GM23338 (cell line): ENCODE measurements around the gene NTN4. TPM values are rescaled to one million over a fixed set of nuclear protein-coding genes. Genes with fewer than 3 reads are reported as not detected.

ENCODE experiments used
- ATAC-seq: fragments of 200-7000 bp; cut with Tn5 transposase; 3 replicates; pipeline ENCODE4 v1.9.1; 2020
- DNase-seq: peaks from one replicate; pipeline ENCODE4 v3.0.0-alpha.2; 2015; ENCODE audit warnings: low spot score
- H2AFZ ChIP-seq: fragments of 200-600 bp; sonication (generic); 2 replicates; pipeline ENCODE4 v1.8.0; 2016; ENCODE audit warnings: antibody characterized with exemption, mild to moderate bottlenecking, moderate library complexity
- H3F3A ChIP-seq: fragments of 200-600 bp; sonication (generic); replicated peaks from 2 replicates; pipeline ENCODE4 v1.8.0; 2017; ENCODE audit warnings: antibody characterized with exemption, mixed run types, low read depth
- H3K27ac ChIP-seq: fragments of 200-600 bp; sonication (generic); 2 replicates; pipeline ENCODE4 v1.6.1; 2016; ENCODE audit warnings: low read depth
- H3K27me3 ChIP-seq: fragments of 200-600 bp; sonication (generic); 2 replicates; pipeline ENCODE4 v1.8.0; 2016; ENCODE audit warnings: mild to moderate bottlenecking, mixed run types, moderate library complexity; ENCODE audit not compliant: insufficient read depth
- H3K36me3 ChIP-seq: fragments of 200-600 bp; sonication (generic); 2 replicates; pipeline ENCODE4 v1.8.0; 2016; ENCODE audit warnings: mild to moderate bottlenecking; ENCODE audit not compliant: insufficient read depth
- H3K4me1 ChIP-seq: fragments of 200-600 bp; sonication (generic); 2 replicates; pipeline ENCODE4 v1.8.0; 2016; ENCODE audit warnings: mild to moderate bottlenecking, moderate library complexity; ENCODE audit not compliant: insufficient read depth
- H3K4me2 ChIP-seq: fragments of 200-600 bp; sonication (generic); 2 replicates; pipeline ENCODE4 v1.7.1; 2017; ENCODE audit warnings: mixed run types
- H3K4me3 ChIP-seq: fragments of 200-600 bp; sonication (generic); 2 replicates; pipeline ENCODE4 v1.6.1; 2016; ENCODE audit warnings: mixed run types
- H3K79me2 ChIP-seq: fragments of 200-600 bp; sonication (generic); replicated peaks from 2 replicates; pipeline ENCODE4 v1.8.0; 2017; ENCODE audit warnings: mild to moderate bottlenecking; ENCODE audit not compliant: insufficient read depth
- H3K9me2 ChIP-seq: fragments of 200-600 bp; sonication (generic); 2 replicates; pipeline ENCODE4 v1.8.0; 2017; ENCODE audit not compliant: insufficient read depth
- H4K20me1 ChIP-seq: fragments of 200-600 bp; sonication (generic); replicated peaks from 2 replicates; pipeline ENCODE4 v1.8.0; 2017; ENCODE audit warnings: mild to moderate bottlenecking; ENCODE audit not compliant: insufficient read depth
- H3K27ac Mint-ChIP-seq: 2 replicates; pipeline ENCODE4 v1.8.0; 2020; ENCODE audit warnings: inconsistent platforms, mild to moderate bottlenecking, moderate library complexity, mixed read lengths
- H3K27me3 Mint-ChIP-seq: 3 replicates; pipeline ENCODE4 v1.8.0; 2022; ENCODE audit warnings: low read depth, mild to moderate bottlenecking, moderate library complexity, mixed read lengths, inconsistent platforms; ENCODE audit not compliant: insufficient read depth, poor library complexity
- H3K36me3 Mint-ChIP-seq: 3 replicates; pipeline ENCODE4 v1.8.0; 2021; ENCODE audit warnings: low read depth, mild to moderate bottlenecking, inconsistent platforms, moderate library complexity, mixed read lengths
- H3K4me1 Mint-ChIP-seq: 3 replicates; pipeline ENCODE4 v1.8.0; 2020; ENCODE audit warnings: mild to moderate bottlenecking, inconsistent platforms, mixed read lengths
- H3K4me3 Mint-ChIP-seq: 3 replicates; pipeline ENCODE4 v1.8.0; 2021; ENCODE audit warnings: moderate library complexity, mild to moderate bottlenecking, inconsistent platforms, mixed read lengths
- H3K9me3 Mint-ChIP-seq: 3 replicates; pipeline ENCODE4 v1.8.0; 2020; ENCODE audit warnings: moderate library complexity, mild to moderate bottlenecking, inconsistent platforms, mixed read lengths
- CREB1 ChIP-seq: fragments of 250-450 bp; sonication (Bioruptor Pico); IDR thresholded peaks from 2 replicates; pipeline ENCODE4 v1.5.0; 2020; ENCODE audit warnings: low read depth, mild to moderate bottlenecking, moderate library complexity
- CTCF ChIP-seq, 2 experiments: fragments of 200-600 bp in 1 of 2; sonication (generic) in 1 of 2; conservative IDR thresholded peaks; 2 replicates each; pipeline versions ENCODE4 v1.5.1 to v1.6.1; 2016 to 2017; ENCODE audit warnings: antibody characterized with exemption in 2 of 2, low read depth in 2 of 2, mild to moderate bottlenecking in 2 of 2, moderate library complexity in 1 of 2
- ETS1 ChIP-seq: IDR thresholded peaks from 2 replicates; pipeline ENCODE4 v1.6.1; 2016; ENCODE audit warnings: antibody characterized with exemption
- EZH2phosphoT487 ChIP-seq: fragments of 200-600 bp; sonication (generic); IDR thresholded peaks from one replicate; pipeline ENCODE4 v1.8.1; 2018; ENCODE audit warnings: antibody characterized with exemption; ENCODE audit not compliant: unreplicated experiment
- JUNB ChIP-seq: IDR thresholded peaks from one replicate; pipeline ENCODE4 v1.6.1; 2016; ENCODE audit warnings: antibody characterized with exemption; ENCODE audit not compliant: unreplicated experiment
- NANOG ChIP-seq: IDR thresholded peaks from 2 replicates; pipeline ENCODE4 v1.6.1; 2016; ENCODE audit warnings: antibody characterized with exemption, borderline replicate concordance
- REST ChIP-seq: IDR thresholded peaks from one replicate; pipeline ENCODE4 v1.6.1; 2018; ENCODE audit warnings: antibody characterized with exemption; ENCODE audit not compliant: unreplicated experiment
- STAT1 ChIP-seq: IDR thresholded peaks from one replicate; pipeline ENCODE4 v1.6.1; 2016; ENCODE audit warnings: antibody characterized with exemption; ENCODE audit not compliant: unreplicated experiment
- ZNF114 ChIP-seq: fragments of 250-450 bp; sonication (Bioruptor Pico); IDR thresholded peaks from 2 replicates; pipeline ENCODE4 v1.5.0; 2020; ENCODE audit warnings: mild to moderate bottlenecking, moderate library complexity
- ZNF462 ChIP-seq: fragments of 250-450 bp; sonication (Bioruptor Pico); IDR thresholded peaks from 2 replicates; pipeline ENCODE4 v1.5.0; 2020; ENCODE audit warnings: mild to moderate bottlenecking, moderate library complexity
- polyA plus RNA-seq: library from polyadenylated mRNA; unstranded; fragments of >200 nt; fragmentation: Nextera tagmentation; extraction: Ambion mirVana; gene quantifications from 2 replicates; pipeline ENCODE4 v1.2.1, GENCODE V29; 2016
- total RNA-seq: library from RNA; depleted of rRNA; stranded (reverse); fragments of >200 nt; shearing (Covaris generic); gene quantifications from 2 replicates; pipeline ENCODE4 v1.2.3, GENCODE V29; 2014

NTN4 gene
- total and polyA plus RNA-seq, 2 experiments from 2014 or later = 1.5 to 3.8 TPM

- Histone ChIP-seq H3K79me2 (no peaks in the 10 kb centered on the region), H4K20me1 (no peaks in the 10 kb centered on the region), H3F3A (no peaks in the 10 kb centered on the region), H3K27me3 (no peaks in the 10 kb centered on the region), H3K4me2 (no peak overlapping the region), H2AFZ (no peak overlapping the region), H3K27ac (no peak overlapping the region), H3K4me1 (peaks cover 11% of the 10 kb centered on the region), H3K36me3 (no peaks in the 10 kb centered on the region), H3K4me3 (no peak overlapping the region), H3K9me2 (no peaks in the 10 kb centered on the region)
- no peak overlapping the region for H3K4me3 Mint-ChIP-seq
- peaks cover under 1% of the 10 kb centered on the region; the same call in 1 of the 3 replicates for H3K36me3 Mint-ChIP-seq
- H3K27me3 Mint-ChIP-seq = peaks cover 6% of the 10 kb centered on the region
- H3K27ac Mint-ChIP-seq = no peak overlapping the region
- no peaks in the 10 kb centered on the region for H3K9me3 Mint-ChIP-seq
- H3K4me1 Mint-ChIP-seq = peaks cover 10% of the 10 kb centered on the region; the same call in 2 of the 3 replicates
- ATAC-seq (no peak), DNase-seq (no peak)
- TF ChIP-seq ETS1 (no peak), STAT1 (no peak), NANOG (no peak), EZH2phosphoT487 (no peak), ZNF114 (CRISPR knock-in tag) (no peak), REST (no peak), JUNB (no peak), CTCF (conservative IDR thresholded peaks at IDR 0.05; ENCODE audit: low read depth in 2 of 2) (no peak)
Observed at GRCh38 chr12:95629392-95629791, 161.2 kb downstream of the NTN4 start.

- ATAC-seq = no peak
- H3K4me3 Mint-ChIP-seq = no peak overlapping the region
- H3K9me3 Mint-ChIP-seq = no peaks in the 10 kb centered on the region; the same call in 2 of the 3 replicates
- TF ChIP-seq CREB1 (CRISPR knock-in tag) (no peak), ZNF462 (no peak), NANOG (no peak), EZH2phosphoT487 (no peak)
Observed at GRCh38 chr12:95626854-95627253, 163.7 kb downstream of the NTN4 start.

More at GRCh38 chr12:95626854-95627253, 163.7 kb downstream of the NTN4 start:
- Mint-ChIP-seq H3K27ac (no peak overlapping the region), H3K27me3 (peaks cover 4% of the 10 kb centered on the region), H3K4me1 (peaks cover 18% of the 10 kb centered on the region; the same call in 2 of the 3 replicates), H3K36me3 (no peaks in the 10 kb centered on the region)
- no peak overlapping the region for H3K4me2 ChIP-seq
- H3K4me3 ChIP-seq = no peak overlapping the region
- peaks cover 14% of the 10 kb centered on the region for H3K4me1 ChIP-seq
- H3F3A ChIP-seq = no peaks in the 10 kb centered on the region
- no peaks in the 10 kb centered on the region for H4K20me1 ChIP-seq
- no peaks in the 10 kb centered on the region for H3K79me2 ChIP-seq
- no peak overlapping the region for H2AFZ ChIP-seq
- H3K36me3 ChIP-seq = no peaks in the 10 kb centered on the region
- no peaks in the 10 kb centered on the region for H3K27me3 ChIP-seq
- no peak overlapping the region; the same call in 1 of the 2 replicates for H3K27ac ChIP-seq
- no peak for DNase-seq
- no peaks in the 10 kb centered on the region for H3K9me2 ChIP-seq
